Measurements from ENCODE around the gene MCM10. TPM values are rescaled to one million over a fixed set of nuclear protein-coding genes. Genes with fewer than 3 reads are reported as not detected.

The MCM10 gene
- total and polyA plus RNA-seq, 2 experiments from 2014 or later: 4.7 to 5.2 TPM

DNA sequence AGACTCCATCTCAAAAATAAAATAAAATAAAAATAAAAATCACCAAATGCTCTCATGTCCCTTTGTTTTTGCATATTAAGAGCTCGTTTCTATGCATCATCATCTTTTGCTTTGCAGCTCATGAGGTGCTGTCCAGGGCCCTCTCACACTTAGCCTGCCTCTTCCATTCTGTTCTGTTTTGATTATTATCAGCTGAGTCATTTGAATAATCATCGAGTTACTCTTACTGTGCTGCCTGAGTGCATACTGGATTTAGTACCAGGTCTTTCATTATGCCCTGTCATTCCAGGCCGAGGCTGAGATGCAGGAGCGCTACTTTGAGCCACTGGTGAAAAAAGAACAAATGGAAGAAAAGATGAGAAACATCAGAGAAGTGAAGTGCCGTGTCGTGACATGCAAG is 39.8 kb downstream of the MCM10 start:
- Histone ChIP-seq H3K4me2 (ENCODE audit: unreplicated experiment) (no peak overlapping the region), H3F3A (ENCODE audit: insufficient read depth) (no peaks in the 10 kb centered on the region), H3K4me1 (ENCODE audit: insufficient read depth) (no peaks in the 10 kb centered on the region), H4K20me1 (ENCODE audit: insufficient read depth) (no peaks in the 10 kb centered on the region), H3K9me2 (ENCODE audit: insufficient read depth) (no peaks in the 10 kb centered on the region), H3K79me2 (ENCODE audit: insufficient read depth) (no peaks in the 10 kb centered on the region), H3K27ac (no peak overlapping the region), H3K9me3 (ENCODE audit: low read depth) (no peaks in the 10 kb centered on the region), H3K36me3 (ENCODE audit: low read depth) (no peaks in the 10 kb centered on the region), H3K9ac (no peak overlapping the region), H3K4me3 (no peak overlapping the region), H2AFZ (no peak overlapping the region), H3K27me3 (replicated peaks; ENCODE audit: insufficient read depth) (no peaks in the 10 kb centered on the region)
- TF ChIP-seq EZH2phosphoT487 (IDR thresholded peaks at IDR 0.05; ENCODE audit: insufficient read depth, low read depth) (no peak), EZH2 (IDR thresholded peaks at IDR 0.05; ENCODE audit: insufficient read depth, poor library complexity, severe bottlenecking) (no peak)
- WGBS, 2 experiments (ENCODE audit: low coverage in 1 of 2, low lambda C conversion rate in 2 of 2, missing lambda C conversion rate in 2 of 2): 77 to 78% methylated on average over 6 of the region's 6 CpGs
- in situ Hi-C loops (cut with MboI): no loop called here
- DNase-seq: peak; percentile 60

DNA sequence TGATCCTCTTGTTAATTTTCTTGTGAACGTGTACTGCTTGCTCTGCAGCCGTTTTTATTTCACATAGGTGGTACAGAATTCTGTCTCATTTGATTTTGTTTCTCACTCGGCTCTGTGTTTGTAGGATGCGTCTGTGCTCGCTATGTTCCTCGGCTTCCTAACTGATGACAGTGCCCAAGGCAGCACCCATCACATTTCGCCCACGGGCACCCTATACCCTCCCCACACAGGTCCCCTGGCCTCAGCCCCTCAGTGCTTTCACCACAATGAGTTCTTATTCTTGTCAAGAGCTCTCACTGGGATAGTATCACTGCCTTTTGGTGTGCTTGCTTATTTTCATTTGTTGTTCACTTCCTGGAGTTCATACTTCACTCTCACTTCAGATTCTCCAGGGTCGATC is 44.7 kb downstream of the MCM10 start:
- WGBS, 2 experiments (ENCODE audit: low coverage in 1 of 2, low lambda C conversion rate in 2 of 2, missing lambda C conversion rate in 2 of 2): 78 to 79% methylated on average over 9 of the region's 9 CpGs
- H3K79me2 ChIP-seq (ENCODE audit: insufficient read depth): no peaks in the 10 kb centered on the region
- H3K9me2 ChIP-seq (ENCODE audit: insufficient read depth): no peaks in the 10 kb centered on the region
- no peak overlapping the region for H3K27ac ChIP-seq
- no peak overlapping the region for H3K4me2 ChIP-seq (ENCODE audit: unreplicated experiment)
- H3K9ac ChIP-seq: no peak overlapping the region
- TF ChIP-seq EZH2phosphoT487 (IDR thresholded peaks at IDR 0.05; ENCODE audit: insufficient read depth, low read depth) (no peak), EZH2 (IDR thresholded peaks at IDR 0.05; ENCODE audit: insufficient read depth, poor library complexity, severe bottlenecking) (no peak)
- H3F3A ChIP-seq (ENCODE audit: insufficient read depth): no peaks in the 10 kb centered on the region
- no peak overlapping the region for H2AFZ ChIP-seq
- no peaks in the 10 kb centered on the region for H3K4me1 ChIP-seq (ENCODE audit: insufficient read depth)
- H3K4me3 ChIP-seq: no peak overlapping the region
- in situ Hi-C loops (cut with MboI): no loop called here
- H3K27me3 ChIP-seq (replicated peaks; ENCODE audit: insufficient read depth): no peaks in the 10 kb centered on the region
- no peaks in the 10 kb centered on the region for H3K9me3 ChIP-seq (ENCODE audit: low read depth)
- no peaks in the 10 kb centered on the region for H3K36me3 ChIP-seq (ENCODE audit: low read depth)
- no peak for DNase-seq
- H4K20me1 ChIP-seq (ENCODE audit: insufficient read depth): no peaks in the 10 kb centered on the region

DNA sequence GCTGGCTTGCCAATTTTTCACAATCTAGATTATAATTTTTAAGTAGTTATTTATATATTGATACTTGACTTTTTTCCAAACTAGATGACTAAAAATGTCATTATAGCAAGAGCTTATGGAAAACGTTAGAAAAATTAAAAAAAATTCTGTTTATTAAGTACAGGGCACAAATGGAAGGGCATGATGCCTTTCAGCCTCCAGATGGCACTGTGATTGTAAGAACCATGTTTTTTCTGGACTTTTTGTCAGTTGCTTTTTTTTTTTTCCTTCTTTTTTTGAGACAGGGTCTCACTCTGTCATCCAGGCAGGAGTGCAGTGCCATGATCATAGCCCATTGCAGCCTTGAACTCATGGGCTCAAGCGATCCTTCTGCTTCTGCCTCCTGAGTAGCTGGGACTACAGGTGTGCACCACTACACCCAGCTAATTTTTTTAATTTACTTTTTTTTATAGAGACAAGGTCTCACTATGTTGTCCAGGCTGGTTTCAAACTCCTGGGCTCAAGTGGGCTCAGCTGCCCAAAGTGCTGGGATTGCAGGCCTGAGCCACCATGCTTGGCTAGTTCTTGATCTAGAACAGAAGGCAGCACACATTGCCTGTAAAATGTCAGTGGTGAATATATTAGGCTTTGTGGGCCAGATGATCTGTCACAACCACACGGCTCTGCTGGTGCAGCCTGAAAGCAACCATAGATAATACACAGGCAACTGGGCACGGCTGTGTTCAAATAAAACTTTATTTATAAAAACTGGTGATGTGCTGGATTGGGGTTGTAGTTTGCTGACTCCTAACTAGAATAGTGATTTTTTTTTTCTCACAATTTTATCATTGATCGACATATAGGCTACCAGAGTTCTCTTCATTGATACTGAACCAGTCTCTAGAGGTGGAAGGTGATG is 45.4 kb downstream of the MCM10 start:
- Histone ChIP-seq H3K4me3 (no peak overlapping the region), H3K4me2 (ENCODE audit: unreplicated experiment) (no peak overlapping the region), H3K36me3 (ENCODE audit: low read depth) (no peaks in the 10 kb centered on the region), H2AFZ (no peak overlapping the region), H3K9ac (no peak overlapping the region), H3K27ac (no peak overlapping the region), H3K9me3 (ENCODE audit: low read depth) (no peaks in the 10 kb centered on the region), H3K27me3 (replicated peaks; ENCODE audit: insufficient read depth) (no peaks in the 10 kb centered on the region), H3F3A (ENCODE audit: insufficient read depth) (no peaks in the 10 kb centered on the region), H3K4me1 (ENCODE audit: insufficient read depth) (no peaks in the 10 kb centered on the region), H4K20me1 (ENCODE audit: insufficient read depth) (no peaks in the 10 kb centered on the region), H3K79me2 (ENCODE audit: insufficient read depth) (no peaks in the 10 kb centered on the region), H3K9me2 (ENCODE audit: insufficient read depth) (no peaks in the 10 kb centered on the region)
- no peak for TF ChIP-seq EZH2 (IDR thresholded peaks at IDR 0.05; ENCODE audit: insufficient read depth, poor library complexity, severe bottlenecking)
- TF ChIP-seq EZH2phosphoT487 (IDR thresholded peaks at IDR 0.05; ENCODE audit: insufficient read depth, low read depth): no peak
- in situ Hi-C loops (cut with MboI): no loop called here
- DNase-seq: peak; percentile 68
- WGBS, 2 experiments (ENCODE audit: low coverage in 1 of 2, low lambda C conversion rate in 2 of 2, missing lambda C conversion rate in 2 of 2): 68 to 74% methylated on average over 5 of the region's 5 CpGs

DNA sequence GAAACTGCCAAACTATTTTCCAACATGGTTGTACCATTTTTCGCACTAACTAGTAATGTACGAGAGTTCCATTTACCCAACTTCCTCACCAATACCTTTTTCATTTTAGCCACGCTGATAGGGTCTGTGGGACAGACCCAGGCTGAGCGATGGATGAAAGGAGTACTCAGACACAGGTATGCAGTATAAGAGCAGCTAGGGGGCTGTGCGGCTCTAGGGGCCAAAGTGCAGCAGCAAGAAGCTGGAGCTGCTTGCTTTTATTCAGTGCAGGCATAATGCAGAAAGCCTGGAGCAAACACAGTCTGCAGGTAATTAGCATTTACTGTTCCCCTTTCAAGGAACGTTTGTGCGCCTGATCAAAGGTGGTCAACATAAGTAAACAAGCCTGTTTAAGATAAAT is 51.8 kb downstream of the MCM10 start:
- no peak overlapping the region for H3K4me2 ChIP-seq (ENCODE audit: unreplicated experiment)
- H3K4me1 ChIP-seq (ENCODE audit: insufficient read depth): no peaks in the 10 kb centered on the region
- no peak for TF ChIP-seq EZH2phosphoT487 (IDR thresholded peaks at IDR 0.05; ENCODE audit: insufficient read depth, low read depth)
- TF ChIP-seq EZH2 (IDR thresholded peaks at IDR 0.05; ENCODE audit: insufficient read depth, poor library complexity, severe bottlenecking): no peak
- H3K79me2 ChIP-seq (ENCODE audit: insufficient read depth): no peaks in the 10 kb centered on the region
- H3F3A ChIP-seq (ENCODE audit: insufficient read depth): no peaks in the 10 kb centered on the region
- H3K27me3 ChIP-seq (replicated peaks; ENCODE audit: insufficient read depth): no peaks in the 10 kb centered on the region
- no peaks in the 10 kb centered on the region for H4K20me1 ChIP-seq (ENCODE audit: insufficient read depth)
- H3K9me2 ChIP-seq (ENCODE audit: insufficient read depth): no peaks in the 10 kb centered on the region
- no peak overlapping the region for H3K27ac ChIP-seq
- H2AFZ ChIP-seq: no peak overlapping the region
- no peak overlapping the region for H3K9ac ChIP-seq
- DNase-seq: no peak
- in situ Hi-C loops (cut with MboI): no loop called here
- 88 to 89% methylated on average over 7 of the region's 7 CpGs for WGBS, 2 experiments (ENCODE audit: low coverage in 1 of 2, low lambda C conversion rate in 2 of 2, missing lambda C conversion rate in 2 of 2)
- H3K4me3 ChIP-seq: no peak overlapping the region
- H3K36me3 ChIP-seq (ENCODE audit: low read depth): no peaks in the 10 kb centered on the region
- H3K9me3 ChIP-seq (ENCODE audit: low read depth): no peaks in the 10 kb centered on the region

Measured in GM23248 (cell line).